GM18498 (cell line): Measurements from ENCODE around the gene RTKN.

ENCODE experiments used
- ATAC-seq: cut with Tn5 transposase; IDR thresholded peaks from one replicate; pipeline ENCODE4 v1.9.1; 2021; ENCODE audit warnings: mild to moderate bottlenecking, moderate library complexity; ENCODE audit not compliant: unreplicated experiment

RTKN gene

DNA sequence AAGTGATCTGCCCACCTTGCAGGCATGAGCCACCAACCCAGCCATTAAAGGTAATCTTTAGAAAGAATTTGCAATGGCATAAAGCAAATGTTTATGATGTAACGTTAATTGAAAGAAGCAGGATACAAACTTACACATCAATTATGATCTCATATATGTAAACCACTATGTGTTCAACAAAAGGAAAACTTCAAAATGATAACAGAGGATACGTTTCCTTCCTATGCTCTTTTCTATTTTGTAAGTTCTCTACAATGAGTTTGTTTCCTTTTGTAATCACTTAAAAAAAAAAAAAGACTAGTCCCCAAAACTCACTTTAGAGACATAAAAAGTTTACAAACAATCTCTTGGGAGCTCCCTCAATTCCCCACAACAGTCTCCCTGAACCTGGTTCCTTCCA is 21.7 kb downstream of the RTKN start:
- ATAC-seq, result no peak

DNA sequence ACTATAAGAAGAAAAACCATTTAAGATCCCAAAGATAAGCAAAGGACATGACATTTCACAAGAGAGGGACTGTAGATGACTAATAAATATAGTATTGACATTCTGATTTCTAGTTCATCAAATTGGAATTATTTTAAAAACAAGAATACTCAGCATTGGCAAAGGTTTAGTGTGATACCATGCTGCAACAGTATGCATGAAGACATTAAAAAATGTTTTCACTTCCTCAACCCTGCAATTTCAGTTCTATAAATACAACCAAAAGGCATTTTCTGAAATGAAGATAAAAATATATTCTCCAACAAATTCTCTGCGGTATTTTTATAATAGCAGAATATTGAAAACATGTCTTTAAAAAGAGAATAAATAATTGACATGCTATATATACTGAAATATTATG is 22.4 kb downstream of the RTKN start:
- ATAC-seq, result no peak

DNA sequence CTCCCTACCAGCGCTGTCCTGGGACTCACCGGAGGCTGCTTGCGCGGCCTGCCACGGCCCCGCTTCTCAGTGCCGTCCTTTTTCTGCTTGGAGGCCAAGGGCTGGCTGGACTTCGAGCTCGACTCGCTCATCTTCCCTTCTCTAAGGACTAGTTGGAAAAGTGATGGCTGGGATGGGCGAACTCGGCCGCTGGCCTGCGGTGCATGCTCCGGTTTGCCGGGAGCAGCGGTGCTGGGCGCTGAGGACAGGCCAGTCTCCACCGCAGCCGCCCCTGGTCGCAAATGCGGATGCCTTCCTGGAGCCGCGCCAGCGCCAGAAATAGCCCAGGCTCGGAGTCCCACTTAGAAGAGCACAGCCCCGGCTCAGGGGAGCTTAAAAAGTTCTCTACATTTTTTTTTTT is 23.4 kb downstream of the RTKN start:
- no peak for ATAC-seq

DNA sequence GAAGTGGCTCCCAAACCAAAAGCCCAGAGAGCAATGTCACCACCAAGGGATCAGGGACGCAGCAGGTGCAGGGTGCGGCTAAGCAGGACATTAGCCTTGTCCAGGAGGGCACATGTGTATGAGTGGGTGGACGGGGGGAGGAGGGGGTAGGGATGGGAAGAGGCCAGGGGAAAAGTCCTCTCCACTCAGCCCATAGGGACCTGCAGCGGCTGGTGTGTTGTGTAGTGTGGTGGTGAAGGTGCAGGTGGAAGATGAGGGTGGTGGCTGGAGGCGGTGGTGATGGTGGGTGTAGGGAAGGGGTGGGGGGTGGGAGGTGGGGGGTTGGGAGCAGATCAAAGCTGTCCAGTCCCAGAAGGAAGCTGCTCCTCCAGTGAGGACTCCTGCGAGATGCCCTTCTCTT is 24.0 kb downstream of the RTKN start:
- ATAC-seq, result no peak

DNA sequence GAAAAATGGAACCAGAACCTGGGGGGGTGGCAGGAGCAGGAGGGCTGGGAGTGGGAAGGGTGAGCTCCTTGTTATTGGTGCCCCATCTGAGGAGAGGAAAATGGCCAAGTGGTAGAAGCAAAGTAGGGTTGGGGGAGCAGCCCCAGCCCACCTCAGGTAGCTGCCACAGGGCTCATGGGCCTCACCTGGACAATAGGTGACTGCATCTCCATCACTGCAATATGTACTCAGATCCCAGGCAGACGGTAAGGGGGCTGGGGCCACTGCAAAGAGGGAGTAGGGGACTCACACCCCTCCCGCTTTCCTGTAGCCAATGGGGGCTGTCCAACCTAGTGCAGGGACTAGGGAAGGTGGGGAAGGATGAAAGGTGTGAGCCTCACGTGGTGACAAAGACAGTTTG is 24.5 kb downstream of the RTKN start:
- ATAC-seq, result no peak

DNA sequence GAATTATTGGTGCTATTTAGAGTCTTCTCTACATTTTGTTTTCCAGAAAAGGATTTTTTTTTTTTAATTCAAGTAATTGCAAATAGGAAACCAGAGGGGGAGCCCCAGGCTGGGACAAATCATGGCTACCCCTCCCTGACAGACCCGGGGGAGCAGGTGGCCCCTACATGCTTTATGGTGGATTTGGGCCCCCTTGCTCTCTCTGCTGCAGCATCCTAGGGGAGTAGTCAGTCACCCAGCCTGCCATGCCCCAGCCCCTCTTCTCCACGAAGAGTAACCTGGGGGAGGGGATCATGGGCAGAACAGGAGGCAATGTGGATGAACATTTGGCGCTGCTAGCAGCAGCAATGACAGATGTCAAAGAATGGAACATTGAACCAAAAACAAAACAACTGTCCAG is 25.0 kb downstream of the RTKN start:
- no peak for ATAC-seq

DNA sequence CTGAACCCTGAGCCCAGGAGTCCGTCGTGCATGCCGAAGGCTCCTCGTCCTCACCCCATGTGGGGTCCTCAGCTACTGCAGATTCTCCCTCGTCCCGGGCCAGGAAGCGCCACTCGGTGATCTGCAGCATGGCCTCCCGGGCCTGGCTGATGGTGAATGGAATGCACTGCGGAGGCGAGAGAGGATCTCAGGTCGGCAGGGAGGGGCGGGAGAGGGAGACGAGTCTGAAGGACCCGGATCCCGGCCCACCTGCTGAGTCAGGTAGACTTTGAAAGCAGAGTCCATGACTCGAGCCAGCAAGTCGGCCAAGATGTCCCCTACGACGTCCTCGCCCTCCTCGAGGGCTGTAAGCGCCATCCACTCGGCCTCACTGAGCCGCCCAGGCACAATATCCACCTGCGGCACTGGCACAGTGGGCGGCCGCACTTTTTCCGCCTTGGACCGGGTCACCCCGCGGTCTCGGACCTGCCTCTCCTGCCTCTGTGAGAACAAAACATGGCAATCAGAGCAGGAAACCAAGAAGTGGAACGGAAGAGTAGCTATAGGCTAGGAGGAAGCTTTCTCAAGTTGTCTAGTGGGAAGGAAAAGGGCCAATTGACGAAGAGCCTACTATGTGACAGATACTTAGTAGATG is 25.9 kb downstream of the RTKN start:
- no peak for ATAC-seq

DNA sequence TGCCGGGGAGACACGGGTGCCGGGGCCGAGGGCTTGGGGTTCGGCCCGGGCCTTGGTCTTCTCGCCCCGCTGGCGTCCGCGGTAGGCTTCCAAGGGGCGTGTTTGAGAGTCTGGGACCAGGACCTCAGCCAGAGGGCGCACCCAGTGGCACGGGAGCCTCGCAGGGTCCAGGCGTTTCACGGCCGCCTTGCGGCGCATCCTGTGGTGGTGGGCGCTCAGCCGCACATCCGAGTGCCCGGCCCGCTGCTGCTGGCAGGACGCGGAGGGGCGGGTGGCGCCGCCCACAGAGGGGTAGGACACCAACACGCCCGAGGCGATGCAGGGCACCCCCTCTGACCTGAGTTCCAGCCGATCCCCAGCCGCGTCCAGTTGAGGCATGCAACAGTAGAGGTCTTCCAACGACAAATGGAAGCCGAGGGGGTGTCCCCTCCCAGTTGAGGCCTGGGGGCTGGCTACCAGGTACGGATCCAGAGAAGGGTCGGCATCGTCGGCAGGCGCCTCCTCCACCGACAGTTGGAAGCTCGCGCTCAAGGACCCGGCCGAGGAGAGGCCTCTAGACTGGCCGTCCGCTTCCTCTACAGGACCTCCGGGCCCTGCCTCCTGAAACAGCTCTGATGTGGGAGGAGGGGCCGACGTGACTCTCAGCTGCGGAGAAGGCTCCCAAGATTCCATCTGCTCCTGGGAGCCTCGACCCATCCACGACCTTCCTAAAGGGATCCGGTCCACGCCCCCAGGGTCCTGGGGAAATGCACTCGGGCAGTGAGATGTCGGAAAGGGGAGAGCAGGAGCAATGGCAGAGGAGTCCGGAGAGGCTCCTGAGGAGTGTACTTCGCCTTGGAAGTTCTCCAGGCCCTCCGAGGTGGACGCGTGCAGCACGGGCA is 26.6 kb downstream of the RTKN start:
- ATAC-seq, result peak; percentile 45

DNA sequence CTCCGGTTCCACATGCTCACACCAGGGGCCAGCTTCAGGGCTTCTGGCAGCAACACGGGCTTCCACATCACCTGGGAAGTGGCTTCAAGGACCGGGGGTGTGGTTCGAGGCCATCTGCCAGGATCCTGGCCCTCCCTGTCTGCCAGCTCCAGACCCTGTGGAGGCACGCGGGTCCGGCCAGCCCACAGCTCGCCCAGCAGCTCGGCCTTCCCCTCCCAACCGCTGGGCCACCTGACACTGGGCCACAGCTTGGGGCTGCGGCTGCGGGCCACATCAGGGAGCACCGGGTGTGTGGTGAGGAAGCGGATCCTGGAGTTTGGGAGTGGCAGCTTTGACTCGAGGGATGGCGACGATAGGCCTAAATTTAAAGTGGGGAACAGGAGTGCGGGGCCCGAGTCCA is 27.3 kb downstream of the RTKN start:
- ATAC-seq, result no peak

DNA sequence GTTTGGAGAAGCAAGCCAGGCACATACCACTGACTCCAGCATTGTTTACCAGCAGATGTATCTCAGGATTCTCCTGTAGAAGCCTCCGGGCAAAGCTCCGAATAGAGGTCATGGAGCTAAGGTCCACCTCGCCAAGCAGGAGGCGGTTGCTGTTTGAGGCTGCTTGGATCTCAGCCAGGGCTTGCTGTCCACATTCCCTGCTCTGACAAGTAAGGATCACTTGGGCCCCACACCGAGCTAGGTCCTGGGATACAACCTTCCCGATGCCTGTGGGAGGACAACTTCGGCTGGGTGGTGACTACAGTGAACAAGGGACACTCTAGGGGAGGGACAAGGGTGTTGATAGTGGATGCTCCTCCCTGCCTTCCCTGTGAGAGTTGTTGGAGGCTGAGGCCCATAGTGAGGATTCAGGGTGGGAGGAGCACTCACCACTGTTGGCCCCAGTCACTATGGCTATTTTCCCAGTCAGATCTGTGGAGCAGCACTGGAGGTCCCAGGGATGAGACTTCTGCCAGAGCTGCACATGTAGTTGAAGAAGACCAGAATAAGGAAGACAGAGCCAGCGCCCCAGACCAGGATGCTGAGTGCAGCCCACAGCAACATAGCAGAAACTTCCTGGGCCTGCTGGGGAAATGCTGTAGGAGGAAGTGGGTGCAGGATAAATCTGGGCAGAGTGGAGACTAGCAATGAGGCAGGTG is 28.6 kb downstream of the RTKN start:
- ATAC-seq, result no peak

DNA sequence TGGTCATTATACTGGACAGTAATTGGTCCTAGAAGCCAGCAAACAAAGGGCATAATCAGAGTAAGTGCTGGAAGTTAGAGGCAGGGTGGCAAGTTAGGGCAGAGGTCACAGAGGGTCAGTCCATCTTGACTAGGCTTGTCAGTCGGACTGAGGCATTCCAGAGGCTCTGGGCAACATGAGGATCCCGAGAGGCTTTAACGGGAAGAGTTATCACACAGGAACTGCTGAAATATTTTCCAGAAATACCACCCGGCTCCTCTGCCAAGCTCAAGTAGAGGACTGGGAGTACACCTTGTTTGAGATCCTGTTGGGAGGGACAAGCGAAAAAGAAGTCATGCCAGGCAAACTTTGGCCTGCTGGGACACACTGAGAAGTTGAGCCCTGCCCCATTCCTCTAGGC is 34.1 kb downstream of the RTKN start:
- ATAC-seq, result no peak

DNA sequence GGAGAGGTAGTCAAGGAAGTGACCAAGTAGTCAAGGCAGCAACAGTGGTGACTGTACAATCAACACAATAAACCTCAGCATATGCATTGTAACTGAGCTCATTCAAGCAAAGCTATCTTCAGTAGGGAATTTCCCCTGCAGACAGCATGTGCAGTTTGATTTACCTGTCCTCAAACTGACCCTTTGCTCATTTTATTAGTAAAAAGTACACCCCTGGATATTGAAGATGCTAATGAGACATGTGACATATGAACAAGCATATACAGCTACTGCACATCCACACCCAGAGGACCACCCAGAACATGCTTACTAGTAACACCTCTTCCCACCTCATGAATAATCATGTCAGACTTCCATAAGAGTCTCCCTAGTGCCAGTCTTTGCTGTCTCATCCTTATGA is 35.7 kb downstream of the RTKN start:
- ATAC-seq, result no peak

DNA sequence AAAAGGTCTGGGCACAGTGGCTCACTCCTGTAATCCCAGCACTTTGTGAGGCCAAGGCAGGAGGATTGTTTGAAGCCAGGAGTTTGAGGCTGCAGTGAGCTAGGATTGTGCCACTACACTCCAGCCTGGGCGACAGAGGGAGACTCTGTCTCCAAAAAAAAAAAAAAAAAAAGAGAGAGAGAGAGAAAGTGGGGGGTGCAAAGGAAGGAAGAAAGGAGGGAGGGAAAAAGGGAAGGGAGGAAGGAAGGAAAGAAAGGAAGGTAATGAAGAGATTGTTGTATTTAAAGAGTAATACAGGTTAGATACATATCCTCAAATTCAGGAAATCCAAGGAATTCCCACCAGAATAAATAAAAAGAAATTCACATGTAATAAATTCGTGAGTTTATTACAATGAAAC is 39.8 kb downstream of the RTKN start:
- no peak for ATAC-seq

DNA sequence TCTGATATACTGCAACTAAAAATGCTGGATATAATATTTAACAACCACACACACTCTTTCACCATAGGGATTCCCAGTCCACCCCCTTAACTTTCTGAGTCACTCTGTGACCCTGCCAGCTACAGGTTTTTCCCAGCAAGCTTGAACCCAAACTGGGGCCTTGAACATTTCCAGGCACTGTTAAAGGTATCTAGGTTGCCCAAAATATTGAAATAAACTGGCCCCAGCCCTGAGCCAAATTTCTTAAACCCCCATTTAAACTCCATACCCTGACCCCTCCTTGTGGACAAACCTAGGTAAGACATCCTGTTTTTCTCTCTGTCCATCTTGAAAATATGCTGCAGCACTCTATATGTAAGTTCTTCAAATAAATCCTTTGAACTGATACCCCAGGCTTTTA is 42.0 kb downstream of the RTKN start:
- no peak for ATAC-seq

DNA sequence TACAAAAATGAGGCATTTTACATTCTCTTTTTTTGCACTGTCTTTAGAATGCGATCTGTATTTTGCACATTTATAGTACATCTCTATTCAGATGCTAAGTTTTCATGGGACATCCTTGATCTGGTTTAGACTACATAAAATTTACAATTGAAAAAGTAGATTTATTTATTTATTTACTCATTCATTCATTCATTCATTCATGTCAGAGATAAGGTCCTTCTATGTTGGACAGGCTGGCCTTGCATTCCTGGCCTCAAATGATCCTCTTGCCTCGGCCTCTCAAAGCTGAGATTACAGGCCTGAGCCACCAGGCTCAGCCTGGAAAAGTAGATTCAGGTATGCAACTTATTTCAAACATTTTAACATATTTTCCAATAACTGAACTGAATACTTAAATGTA is 45.6 kb downstream of the RTKN start:
- no peak for ATAC-seq

DNA sequence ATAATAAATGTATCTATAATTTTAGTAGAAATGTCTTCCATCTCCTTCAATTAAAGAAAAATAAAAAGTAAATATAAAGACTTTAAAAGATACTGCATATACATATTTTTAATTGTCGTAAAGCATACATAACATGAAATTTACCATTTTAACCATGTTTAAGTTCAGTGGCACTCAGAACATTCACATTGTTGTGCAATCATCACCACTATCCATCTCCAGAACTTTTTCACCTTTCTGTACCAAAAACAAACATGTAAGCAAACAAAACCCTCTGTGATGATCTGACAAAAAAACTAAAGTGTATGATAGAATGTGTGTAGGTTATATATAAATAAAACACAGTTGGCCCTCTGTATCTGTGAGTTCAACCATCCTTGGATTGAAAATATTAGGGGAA is 48.2 kb downstream of the RTKN start:
- no peak for ATAC-seq

DNA sequence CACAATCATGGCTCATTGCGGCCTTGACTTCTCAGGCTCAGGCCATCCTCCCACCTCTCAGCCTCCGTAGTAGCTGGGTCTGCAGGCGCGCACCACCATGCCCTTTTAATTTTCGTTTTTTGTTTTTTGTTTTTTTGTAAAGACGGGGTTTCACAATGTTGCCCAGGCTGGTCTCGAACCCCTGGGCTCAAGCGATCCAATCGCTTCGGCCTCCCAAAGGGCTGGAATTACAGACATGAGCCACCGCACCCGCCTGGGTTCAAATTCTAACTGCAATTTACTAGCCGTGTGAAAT is 49.3 kb downstream of the RTKN start:
- no peak for ATAC-seq

DNA sequence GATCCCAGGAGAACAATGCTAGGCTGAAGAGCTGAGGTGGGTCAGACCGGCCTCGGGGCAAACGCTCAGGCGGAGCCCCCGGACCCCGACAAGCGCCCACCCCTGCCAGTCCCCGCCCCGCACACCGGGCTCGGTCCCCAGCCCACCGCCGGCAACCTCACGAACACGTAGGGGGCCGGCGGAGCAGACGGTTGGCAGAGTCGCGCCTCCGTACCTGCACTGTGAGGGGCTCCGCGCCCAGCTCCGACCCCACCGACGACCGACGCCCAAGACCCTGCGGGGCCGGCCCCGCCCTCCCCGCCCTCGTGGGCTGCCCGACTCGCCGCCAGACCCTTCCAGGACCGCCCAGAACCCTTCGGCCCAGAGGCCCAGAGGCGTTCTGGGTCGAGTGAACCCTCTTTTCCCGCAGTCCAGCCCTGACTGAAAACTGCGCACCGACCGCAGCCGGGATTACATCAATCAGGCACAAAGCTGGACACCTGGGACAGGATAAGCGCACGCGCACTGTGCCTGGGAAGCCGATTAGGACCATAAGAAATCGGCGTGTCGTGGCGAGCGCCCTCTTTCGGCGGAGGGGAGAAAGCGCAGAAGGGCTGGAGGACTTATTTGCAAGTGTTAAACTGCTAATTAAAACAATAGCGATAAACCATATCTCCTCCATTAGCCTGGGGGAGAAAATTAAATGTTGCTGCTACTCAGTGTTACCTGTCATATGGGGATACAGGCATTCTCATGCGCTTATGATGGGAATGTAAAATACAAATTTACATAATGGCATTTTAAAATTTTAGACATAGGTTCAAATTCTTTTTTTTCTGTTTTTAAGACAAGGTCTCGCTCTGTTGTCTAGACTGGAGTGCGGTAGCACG is 49.9 kb downstream of the RTKN start:
- peak; percentile 72 for ATAC-seq

DNA sequence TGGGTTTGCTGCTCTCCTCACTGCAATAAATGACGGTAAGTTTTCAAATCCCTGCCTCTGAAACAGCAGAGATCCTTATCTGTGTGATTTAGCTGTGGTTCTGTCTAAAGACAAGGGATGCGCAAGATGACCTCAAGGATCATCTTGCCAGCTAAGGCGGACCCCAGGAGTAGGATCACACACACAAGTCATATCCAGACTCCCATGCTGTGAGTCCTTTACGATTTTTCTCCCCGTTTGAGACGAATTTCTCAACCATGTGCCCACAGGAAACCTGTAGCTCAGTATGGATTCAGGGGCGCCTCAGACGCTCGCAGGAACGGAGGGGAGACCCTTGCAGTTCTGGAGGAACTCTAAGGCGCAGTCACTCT is 50.5 kb downstream of the RTKN start:
- ATAC-seq, result peak; percentile 27

DNA sequence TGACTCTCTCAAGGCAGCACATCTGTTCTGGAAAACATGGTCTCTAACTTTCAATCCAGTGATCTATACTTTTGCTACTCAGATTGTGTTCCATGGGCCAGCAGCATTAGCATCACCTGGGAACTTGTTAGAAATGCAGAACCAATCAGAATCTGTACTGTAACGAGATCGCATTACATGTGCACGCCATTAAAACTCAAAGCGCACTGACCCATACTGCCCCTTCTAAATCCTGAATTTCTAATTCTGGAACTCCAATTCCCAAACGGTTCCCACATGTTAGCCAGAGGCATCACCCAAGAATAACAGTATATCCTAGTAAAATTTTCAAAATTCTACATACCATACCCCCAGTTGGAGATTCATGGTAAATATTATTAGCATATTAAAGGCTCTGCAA is 51.1 kb downstream of the RTKN start:
- no peak for ATAC-seq

DNA sequence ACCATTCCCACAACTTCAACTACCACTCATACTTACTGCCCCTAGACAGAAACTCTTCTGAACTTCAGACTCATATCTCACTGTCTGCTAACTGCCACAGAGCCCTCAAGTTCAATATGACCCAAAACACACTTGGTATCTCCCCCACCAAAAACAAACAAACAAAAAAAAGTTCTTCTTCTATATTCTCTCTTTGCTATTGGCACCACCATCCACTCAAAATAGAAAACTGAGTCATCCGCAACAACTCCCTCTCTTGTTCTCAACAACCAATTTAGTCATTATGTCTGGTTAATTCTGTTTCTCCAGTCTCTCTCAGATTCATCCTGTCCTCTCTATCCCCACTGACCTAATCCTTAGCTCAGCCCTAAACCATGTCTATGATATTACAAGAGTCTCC is 54.4 kb downstream of the RTKN start:
- ATAC-seq, result no peak
